Large intestine (tissue), 3 donors: ENCODE measurements around the gene TMC1. TPM values are rescaled to one million over a fixed set of nuclear protein-coding genes. Genes with fewer than 3 reads are reported as not detected.

ENCODE experiments used
- DNase-seq, 2 donors: peaks; one replicate each; pipeline versions ENCODE4 v3.0.0 to v3.0.0-alpha.2; 2013
- H3K27ac ChIP-seq: one replicate; pipeline ENCODE4 v1.5.1; 2013; ENCODE audit warnings: low read length
- H3K27me3 ChIP-seq: 2 replicates; pipeline ENCODE4 v1.6.1; 2013; ENCODE audit warnings: low read length; ENCODE audit not compliant: control insufficient read depth, insufficient read depth
- H3K36me3 ChIP-seq: 2 replicates; pipeline ENCODE4 v1.6.1; 2013; ENCODE audit warnings: low read length; ENCODE audit not compliant: control insufficient read depth, insufficient read depth
- H3K4me1 ChIP-seq: one replicate; pipeline ENCODE4 v1.6.1; 2013; ENCODE audit warnings: low read length; ENCODE audit not compliant: control insufficient read depth, insufficient read depth
- H3K4me3 ChIP-seq: one replicate; pipeline ENCODE4 v1.5.1; 2013; ENCODE audit warnings: low read length
- H3K9me3 ChIP-seq: one replicate; pipeline ENCODE4 v1.6.1; 2013; ENCODE audit warnings: mild to moderate bottlenecking, low read depth, low read length, moderate library complexity; ENCODE audit not compliant: control insufficient read depth
- WGBS: methylation state at CpG from one replicate; pipeline ENCODE4 v1.1.5; 2013; ENCODE audit warnings: low lambda C conversion rate; ENCODE audit not compliant: insufficient coverage; 5-methylcytosine and 5-hydroxymethylcytosine counted together
- polyA plus RNA-seq: library from polyadenylated mRNA; unstranded; fragments of 120-200 nt; gene quantifications from one replicate; pipeline ENCODE4 v1.2.1, GENCODE V29; 2013

Gene TMC1
- polyA plus RNA-seq, 1 donor = 0.16 TPM

DNA sequence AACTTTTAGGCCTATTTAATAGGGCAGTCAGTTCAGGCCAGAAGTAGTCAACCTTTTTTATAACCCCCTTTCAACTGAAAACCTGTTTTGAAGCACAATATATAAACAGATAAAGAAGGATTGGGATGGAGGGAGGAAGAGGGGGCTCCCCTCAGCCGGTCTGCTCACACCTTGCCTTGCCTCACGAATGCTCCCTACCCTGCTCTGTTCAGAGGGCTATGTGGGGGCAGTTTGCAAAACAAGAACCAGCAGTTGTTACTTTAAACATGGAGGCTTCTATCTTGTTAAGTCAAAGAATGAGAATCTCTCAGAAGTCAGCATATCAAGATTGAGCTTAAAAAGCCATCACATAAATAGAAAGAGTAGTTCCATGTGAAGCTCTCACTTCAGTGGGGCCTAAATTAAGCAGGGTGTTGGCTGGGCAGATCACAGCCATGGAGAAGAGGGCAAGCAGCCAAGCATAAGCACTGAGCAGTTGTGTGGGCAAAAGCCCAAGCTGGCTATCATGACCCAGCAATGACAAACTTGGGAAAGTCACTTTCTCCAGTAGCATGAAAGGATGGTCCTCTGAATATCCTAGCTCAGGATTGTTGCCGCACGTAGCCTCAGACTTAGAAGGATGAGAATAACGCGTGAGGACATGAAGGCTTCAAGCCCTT is 360.8 kb downstream of the TMC1 start:
- H3K27me3 ChIP-seq = no peaks in the 10 kb centered on the region
- H3K36me3 ChIP-seq = no peaks in the 10 kb centered on the region
- no peaks in the 10 kb centered on the region for H3K4me1 ChIP-seq
- peaks cover 3% of the 10 kb centered on the region for H3K9me3 ChIP-seq
- H3K27ac ChIP-seq = no peak overlapping the region
- H3K4me3 ChIP-seq = no peak overlapping the region
- DNase-seq = no peak
- WGBS = 100% methylated on average over 5 of the region's 6 CpGs

- DNase-seq = no peak
- 100% methylated on average over 1 of the region's 3 CpGs for WGBS
- Histone ChIP-seq H3K9me3 (no peaks in the 10 kb centered on the region), H3K36me3 (no peaks in the 10 kb centered on the region), H3K4me3 (no peak overlapping the region), H3K27me3 (no peaks in the 10 kb centered on the region), H3K27ac (no peak overlapping the region), H3K4me1 (no peaks in the 10 kb centered on the region)
Measured at GRCh38 chr9:72883875-72884274, 362.5 kb downstream of the TMC1 start.

DNA sequence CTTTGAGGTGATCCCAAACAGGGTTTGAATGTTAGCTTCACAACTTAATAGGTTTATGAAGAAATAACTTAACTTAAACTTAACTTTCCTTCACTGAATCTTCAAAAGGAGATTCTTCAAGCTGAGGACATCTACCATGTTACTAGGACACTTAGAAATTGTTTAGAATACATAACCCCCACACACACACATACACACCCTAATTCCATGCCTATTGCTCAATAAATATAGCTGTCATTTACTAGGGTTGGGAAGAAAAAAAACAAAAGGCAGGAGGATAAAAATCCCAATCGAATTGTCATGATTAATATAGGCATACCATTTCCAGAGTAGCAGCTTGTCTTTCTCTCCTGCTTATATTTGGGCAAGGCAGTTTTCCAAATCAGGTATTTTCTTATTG is 363.1 kb downstream of the TMC1 start:
- DNase-seq = no peak
- Histone ChIP-seq H3K4me1 (no peaks in the 10 kb centered on the region), H3K27me3 (no peaks in the 10 kb centered on the region), H3K9me3 (no peaks in the 10 kb centered on the region), H3K4me3 (no peak overlapping the region), H3K36me3 (no peaks in the 10 kb centered on the region), H3K27ac (no peak overlapping the region)
- no CpG with 5 or more reads among the region's 1 CpG for WGBS

Other genes starting within 250 kb of the TMC1 start
- gene ZFAND5, start 156.4 kb upstream of the TMC1 start, polyA plus RNA-seq = 142 TPM